Measurements from ENCODE around the gene PNCK.

DNA sequence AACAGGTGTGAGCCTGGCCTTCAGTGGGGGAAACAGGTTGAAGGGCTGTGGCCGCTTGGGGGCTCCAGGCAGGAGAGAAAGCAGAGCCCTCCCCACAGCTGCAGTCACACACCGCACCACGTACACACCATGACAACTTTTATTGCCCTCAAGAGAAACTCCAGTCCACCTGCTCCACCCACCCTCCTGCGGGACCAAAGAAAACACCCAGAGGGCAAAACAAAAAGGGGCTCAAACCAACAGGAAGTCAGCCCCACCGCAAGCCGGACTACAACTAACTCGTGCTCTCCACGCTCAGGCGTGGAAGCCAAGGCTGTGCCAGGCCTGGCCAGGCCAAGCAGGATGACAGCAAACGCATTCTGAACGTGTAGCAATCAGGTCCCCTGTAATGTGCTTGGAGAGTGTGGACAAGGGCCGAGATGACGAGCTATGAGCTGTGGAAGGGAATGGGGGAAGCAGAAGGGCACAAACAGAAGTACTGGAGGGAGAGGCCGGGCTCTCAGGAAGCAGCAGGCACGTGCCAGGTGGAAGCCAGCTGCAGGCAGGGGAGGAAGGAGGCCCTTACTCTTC lies 26.8 kb upstream of the PNCK start:
- TF ChIP-seq POLR2AphosphoS5 (IDR thresholded peaks at IDR 0.05; ENCODE audit: low read length): no peak
- TF ChIP-seq SRF (IDR thresholded peaks at IDR 0.05; ENCODE audit: low read depth in 2 of 2, low read length in 2 of 2): no peak
- TF ChIP-seq CREM (IDR thresholded peaks at IDR 0.05; ENCODE audit: low read depth): no peak
- TF ChIP-seq, protein P1, sequence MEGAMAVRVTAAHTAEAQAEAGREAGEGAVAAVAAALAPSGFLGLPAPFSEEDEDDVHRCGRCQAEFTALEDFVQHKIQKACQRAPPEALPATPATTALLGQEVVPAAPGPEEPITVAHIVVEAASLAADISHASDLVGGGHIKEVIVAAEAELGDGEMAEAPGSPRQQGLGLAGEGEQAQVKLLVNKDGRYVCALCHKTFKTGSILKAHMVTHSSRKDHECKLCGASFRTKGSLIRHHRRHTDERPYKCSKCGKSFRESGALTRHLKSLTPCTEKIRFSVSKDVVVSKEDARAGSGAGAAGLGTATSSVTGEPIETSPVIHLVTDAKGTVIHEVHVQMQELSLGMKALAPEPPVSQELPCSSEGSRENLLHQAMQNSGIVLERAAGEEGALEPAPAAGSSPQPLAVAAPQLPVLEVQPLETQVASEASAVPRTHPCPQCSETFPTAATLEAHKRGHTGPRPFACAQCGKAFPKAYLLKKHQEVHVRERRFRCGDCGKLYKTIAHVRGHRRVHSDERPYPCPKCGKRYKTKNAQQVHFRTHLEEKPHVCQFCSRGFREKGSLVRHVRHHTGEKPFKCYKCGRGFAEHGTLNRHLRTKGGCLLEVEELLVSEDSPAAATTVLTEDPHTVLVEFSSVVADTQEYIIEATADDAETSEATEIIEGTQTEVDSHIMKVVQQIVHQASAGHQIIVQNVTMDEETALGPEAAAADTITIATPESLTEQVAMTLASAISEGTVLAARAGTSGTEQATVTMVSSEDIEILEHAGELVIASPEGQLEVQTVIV (IDR thresholded peaks at IDR 0.05; ENCODE audit: borderline replicate concordance, partially characterized antibody): no peak
- no peak for TF ChIP-seq TARDBP (IDR thresholded peaks at IDR 0.05; ENCODE audit: borderline replicate concordance)
- TF ChIP-seq EZH2 (IDR thresholded peaks at IDR 0.05; ENCODE audit: borderline replicate concordance, control insufficient read depth, low read depth, low read length): no peak
- no peak for TF ChIP-seq POLR2A (IDR thresholded peaks at IDR 0.05; ENCODE audit: low read depth, low read length)
- no peak for TF ChIP-seq EP300 (IDR thresholded peaks at IDR 0.05; ENCODE audit: borderline replicate concordance in 1 of 2, control insufficient read depth in 1 of 2, low read depth in 2 of 2, low read length in 2 of 2)
- TF ChIP-seq, protein P2, sequence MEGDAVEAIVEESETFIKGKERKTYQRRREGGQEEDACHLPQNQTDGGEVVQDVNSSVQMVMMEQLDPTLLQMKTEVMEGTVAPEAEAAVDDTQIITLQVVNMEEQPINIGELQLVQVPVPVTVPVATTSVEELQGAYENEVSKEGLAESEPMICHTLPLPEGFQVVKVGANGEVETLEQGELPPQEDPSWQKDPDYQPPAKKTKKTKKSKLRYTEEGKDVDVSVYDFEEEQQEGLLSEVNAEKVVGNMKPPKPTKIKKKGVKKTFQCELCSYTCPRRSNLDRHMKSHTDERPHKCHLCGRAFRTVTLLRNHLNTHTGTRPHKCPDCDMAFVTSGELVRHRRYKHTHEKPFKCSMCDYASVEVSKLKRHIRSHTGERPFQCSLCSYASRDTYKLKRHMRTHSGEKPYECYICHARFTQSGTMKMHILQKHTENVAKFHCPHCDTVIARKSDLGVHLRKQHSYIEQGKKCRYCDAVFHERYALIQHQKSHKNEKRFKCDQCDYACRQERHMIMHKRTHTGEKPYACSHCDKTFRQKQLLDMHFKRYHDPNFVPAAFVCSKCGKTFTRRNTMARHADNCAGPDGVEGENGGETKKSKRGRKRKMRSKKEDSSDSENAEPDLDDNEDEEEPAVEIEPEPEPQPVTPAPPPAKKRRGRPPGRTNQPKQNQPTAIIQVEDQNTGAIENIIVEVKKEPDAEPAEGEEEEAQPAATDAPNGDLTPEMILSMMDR (IDR thresholded peaks at IDR 0.05 in 2 of 3, conservative IDR thresholded peaks at IDR 0.05 in 1 of 3; ENCODE audit: control insufficient read depth in 2 of 3, extremely low read depth in 1 of 3, insufficient read depth in 1 of 3, low read depth in 3 of 3, low read length in 3 of 3): no peak
- no peak for TF ChIP-seq SP1 (IDR thresholded peaks at IDR 0.05; ENCODE audit: low read depth, low read length)
- TF ChIP-seq STAT3 (IDR thresholded peaks at IDR 0.05; ENCODE audit: low read depth, low read length): no peak
- no peak for TF ChIP-seq CREB1 (IDR thresholded peaks at IDR 0.05; ENCODE audit: low read depth)
- no peak for TF ChIP-seq MTA2 (IDR thresholded peaks at IDR 0.05; ENCODE audit: low read depth)
